GM21619 (cell line): ENCODE results near the gene ANO7.
"Not testable (repeated sequence)": the region's sequence is repeated elsewhere in the genome, so short reads cannot be mapped to it uniquely, and the experiment has no call there.

ENCODE experiments used
- ATAC-seq: cut with Tn5 transposase; IDR thresholded peaks from one replicate; pipeline ENCODE4 v1.9.1; 2021; ENCODE audit not compliant: unreplicated experiment

The ANO7 gene

DNA sequence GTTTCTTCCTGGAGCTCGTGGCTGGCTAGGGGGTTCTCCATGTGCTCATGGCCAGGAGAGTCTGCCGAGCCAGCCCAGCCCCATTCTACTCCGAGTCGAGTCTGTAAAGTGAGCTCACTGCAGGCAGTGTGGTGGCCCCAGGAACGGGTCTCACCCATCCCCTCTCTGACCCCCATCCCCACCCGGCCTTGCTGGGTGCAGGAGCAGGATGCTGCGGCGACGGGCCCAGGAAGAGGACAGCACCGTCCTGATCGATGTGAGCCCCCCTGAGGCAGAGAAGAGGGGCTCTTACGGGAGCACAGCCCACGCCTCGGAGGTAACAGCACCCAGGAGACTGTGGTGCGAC is 1.4 kb downstream of the ANO7 start:
- no peak for ATAC-seq

GRCh38 chr2:241190291-241190981 is 2.0 kb downstream of the ANO7 start:
- ATAC-seq: no peak

- no peak for ATAC-seq
Observed at GRCh38 chr2:241191081-241191480, 2.6 kb downstream of the ANO7 start.

DNA sequence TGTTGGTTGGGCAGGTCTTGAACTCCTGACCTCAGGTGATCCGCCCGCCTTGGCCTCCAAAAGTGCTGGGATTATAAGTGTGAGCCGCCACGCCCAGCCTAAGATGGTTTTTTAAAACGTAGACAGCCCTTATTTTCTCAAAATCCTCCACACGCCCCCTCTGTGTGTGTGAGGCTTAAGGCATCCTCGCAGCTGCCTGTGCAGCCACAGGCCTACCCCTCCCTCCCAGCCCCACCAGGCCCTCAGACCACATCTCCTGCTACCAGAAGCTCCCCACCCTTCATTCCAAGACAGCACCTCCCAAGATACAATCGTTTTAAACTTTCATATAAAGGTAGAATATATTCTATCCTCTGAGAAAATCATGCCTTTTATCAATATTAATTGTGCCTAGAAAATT is 4.8 kb downstream of the ANO7 start:
- no peak for ATAC-seq

GRCh38 chr2:241194811-241195210 is 6.3 kb downstream of the ANO7 start:
- ATAC-seq: no peak

DNA sequence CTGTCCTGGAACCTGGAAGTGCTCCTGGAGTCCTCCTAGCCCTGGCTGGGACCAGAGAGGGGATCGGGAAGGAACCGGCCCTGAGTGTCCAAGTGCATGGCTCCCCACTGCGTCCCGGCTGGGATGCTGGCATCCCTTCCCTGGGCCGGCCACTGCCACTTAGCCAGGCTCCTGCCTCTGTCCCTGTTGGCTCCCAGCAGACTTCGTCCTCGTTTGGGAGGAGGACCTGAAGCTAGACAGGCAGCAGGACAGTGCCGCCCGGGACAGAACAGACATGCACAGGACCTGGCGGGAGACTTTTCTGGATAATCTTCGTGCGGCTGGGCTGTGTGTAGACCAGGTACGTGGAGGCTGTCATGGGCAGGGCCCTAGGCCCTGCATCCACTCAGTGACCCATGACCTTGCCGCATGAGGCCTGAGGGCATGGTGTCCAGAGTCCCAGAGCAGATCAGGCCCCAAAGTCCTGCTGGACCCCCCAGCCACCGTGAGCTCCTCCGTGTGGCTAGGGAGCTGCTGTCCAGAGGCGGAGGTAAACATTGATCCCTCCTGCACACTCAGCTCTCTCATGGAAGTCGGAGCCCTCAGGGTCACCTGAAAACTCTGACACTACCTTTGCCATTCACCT is 7.1 kb downstream of the ANO7 start:
- ATAC-seq: no peak

- not testable (repeated sequence) for ATAC-seq
Observed at GRCh38 chr2:241197246-241197645, 8.8 kb downstream of the ANO7 start.

GRCh38 chr2:241197947-241198346 is 9.5 kb downstream of the ANO7 start:
- no peak for ATAC-seq

GRCh38 chr2:241198381-241199279 is 10.2 kb downstream of the ANO7 start:
- no peak for ATAC-seq

- no peak for ATAC-seq
Observed at GRCh38 chr2:241199286-241199685, 10.8 kb downstream of the ANO7 start.

DNA sequence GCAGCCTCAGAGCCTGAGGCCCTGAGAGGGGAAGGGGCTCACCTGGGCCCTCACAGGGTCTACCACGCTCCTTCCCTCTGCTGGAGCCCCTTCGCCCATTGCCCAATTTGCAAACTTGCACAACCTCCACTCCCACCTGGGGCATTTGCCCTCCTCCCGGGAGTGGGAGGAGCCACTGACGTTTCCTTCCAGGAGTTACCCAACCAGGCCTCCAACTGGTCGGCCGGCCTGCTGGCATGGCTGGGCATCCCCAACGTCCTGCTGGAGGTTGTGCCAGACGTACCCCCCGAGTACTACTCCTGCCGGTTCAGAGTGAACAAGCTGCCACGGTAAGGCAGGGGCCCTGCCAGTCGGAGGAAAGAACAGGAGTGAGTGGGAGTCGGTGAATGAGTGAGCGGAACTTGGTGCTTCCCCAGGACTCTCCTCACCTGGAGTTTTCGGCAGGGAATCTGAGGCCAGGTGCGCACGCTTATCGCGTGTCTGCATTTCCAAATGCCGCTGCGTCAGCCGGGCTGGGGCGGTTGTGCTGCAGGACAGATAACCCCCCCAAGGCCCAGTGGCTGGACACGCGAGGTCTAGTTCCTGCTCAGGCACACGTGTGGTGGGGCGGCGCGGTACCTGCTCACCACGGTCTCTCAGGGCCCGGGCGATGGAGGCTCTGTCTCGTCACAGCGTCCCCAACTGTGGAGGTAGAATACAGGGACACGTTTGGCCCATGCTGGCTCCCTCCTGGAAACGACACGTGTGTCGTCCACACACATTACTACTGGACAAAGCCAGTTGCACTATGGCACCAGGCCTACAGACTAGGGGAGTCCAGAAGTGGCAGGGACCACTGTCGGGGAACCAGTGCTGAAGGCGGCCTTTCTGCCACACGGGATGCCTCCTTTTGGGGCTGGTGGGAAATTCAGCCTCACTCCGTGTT is 11.7 kb downstream of the ANO7 start:
- no peak for ATAC-seq

DNA sequence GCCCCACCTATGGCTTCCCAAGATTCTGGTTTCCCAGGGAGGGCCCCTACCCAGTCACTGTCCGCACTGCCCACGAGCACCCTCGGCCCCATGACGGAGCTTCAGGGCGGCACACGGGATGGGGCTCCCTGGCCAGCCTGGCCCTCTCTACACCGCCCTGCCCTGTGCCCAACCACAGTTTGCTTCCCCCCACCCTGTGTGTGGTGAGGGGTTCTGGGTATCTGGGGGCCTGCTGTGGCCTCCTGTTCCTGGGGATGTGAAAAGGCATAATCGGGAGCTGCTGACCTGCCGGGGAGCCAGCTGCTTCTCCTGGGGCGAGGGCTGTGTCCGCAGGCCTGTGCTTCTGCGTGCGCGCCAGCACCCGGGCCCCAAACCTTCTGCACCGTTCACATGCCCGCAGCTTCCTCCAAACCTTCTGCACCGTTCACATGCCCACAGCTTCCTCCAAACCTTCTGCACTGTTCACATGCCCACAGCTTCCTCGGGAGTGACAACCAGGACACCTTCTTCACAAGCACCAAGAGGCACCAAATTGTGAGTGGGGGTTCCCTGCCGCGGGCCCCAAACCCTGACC is 12.4 kb downstream of the ANO7 start:
- ATAC-seq: no peak

DNA sequence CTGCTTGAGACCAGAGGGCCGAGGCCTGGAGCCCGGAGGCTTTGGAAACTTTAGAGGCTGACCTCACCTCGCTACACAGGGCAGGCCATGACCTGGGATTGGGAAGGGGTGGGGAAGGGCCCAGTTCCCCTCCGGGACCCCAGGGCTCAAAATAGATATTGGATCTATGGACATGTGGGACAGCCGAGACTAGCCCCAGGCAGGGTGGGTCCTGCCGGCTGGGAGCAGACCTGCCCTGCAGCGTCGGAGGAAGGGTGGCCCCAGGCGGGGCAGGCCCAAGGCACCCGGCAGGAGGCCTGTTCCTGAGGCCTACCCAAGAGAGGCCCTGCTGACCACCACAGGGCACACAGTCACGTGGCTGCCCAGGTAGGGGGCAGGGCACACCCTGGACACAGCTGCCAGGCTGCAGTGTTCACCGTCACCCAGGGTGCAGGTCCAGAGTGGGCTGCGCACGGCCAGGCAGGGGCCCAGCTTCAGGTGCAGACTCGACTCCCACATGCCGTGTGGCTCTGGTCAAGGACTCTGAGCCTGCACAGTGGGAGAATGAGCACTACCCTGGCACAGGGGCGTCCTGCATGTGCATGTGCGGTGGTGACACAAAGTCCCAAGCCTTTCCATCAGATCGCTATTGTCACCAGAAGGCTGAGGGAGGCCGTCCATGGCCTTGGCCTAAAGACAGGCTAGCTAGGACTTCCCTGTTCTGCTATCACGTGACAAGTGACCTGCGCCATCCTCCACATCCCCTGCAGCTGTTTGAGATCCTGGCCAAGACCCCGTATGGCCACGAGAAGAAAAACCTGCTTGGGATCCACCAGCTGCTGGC is 13.2 kb downstream of the ANO7 start:
- no peak for ATAC-seq

DNA sequence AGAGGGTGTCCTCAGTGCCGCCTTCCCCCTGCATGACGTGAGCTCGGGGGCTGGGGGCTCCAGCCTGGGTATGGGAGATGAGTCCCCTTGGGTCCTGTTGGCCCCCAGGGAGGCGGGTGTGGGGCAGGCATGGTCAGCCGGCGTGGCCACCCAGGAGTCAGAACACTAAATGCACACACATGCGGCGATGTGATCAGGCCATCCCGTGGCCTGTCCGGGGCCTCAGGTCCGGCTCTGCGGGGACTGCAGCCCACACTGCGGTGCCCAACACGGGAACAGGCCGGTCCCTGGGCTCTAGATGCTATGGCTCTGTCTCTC is 13.8 kb downstream of the ANO7 start:
- ATAC-seq: no peak

DNA sequence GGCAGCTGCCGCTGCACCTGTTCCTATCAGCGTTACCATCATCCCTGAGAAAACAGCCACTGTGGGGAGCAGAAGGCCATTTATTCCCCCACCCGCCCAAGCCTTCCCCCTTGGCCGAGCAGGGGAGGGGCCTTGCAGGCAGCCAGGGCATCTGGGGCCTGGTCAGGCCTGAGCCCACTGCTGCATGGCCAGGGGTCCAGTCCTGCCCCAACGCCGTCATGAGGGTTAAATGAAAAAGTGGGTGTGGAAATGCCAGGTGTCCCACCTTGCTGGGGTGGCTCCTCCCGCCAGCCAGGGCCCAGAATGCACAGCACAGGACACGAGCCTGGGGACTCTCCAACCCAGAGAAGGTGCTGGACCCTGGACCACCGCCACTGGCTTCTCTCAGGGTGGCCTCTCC is 14.2 kb downstream of the ANO7 start:
- no peak for ATAC-seq

GRCh38 chr2:241203218-241204009 is 14.9 kb downstream of the ANO7 start:
- no peak for ATAC-seq

DNA sequence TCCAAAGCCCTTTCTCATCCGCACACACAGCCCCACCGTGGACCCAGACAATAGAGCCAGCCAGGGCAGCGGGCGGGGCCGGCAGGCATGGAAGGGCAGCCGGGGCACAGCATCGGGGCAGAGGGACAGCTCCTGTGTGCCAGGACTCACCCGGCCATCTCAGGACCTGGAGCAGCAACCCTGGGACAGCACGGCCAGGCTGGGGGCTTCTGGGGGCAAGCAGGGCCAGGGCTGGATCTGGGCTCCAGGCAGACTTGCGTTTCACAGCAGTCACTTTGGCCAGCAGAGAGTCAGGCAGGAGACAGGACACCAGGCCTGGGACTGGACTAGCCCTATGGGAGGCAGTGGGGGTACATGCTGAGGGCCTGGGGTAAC is 15.5 kb downstream of the ANO7 start:
- ATAC-seq: no peak

- ATAC-seq: no peak
Observed at GRCh38 chr2:241204490-241204889, 16.0 kb downstream of the ANO7 start.

DNA sequence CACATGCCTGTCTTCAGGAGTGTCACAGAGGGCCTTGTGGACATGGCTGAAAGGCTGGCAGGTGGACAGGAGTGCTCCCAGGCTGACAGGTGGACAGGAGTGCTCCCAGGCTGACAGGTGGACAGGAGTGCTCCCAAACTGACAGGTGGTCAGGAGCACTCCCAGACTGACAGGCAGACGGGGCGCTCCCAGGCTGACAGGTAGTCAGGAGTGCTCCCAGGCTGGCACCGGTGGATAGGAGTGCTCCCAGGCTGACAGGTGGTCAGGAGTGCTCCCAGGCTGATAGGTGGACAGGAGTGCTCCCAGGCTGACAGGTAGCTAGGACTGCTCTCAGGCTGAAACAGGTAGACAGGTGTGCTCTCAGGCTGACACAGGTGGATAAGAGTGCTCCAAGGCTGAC is 16.6 kb downstream of the ANO7 start:
- ATAC-seq: no peak
